Neuronal stem cell (in vitro differentiated cells): ENCODE results near the gene ADAM8.
A peak's percentile ranks its signal among the peaks of the same experiment; 100 is the strongest.

Experiments used
- DNase-seq: peaks from one replicate; pipeline ENCODE4 v3.0.0-alpha.2; 2013; ENCODE audit warnings: low spot score
- H2AFZ ChIP-seq: one replicate; pipeline ENCODE4 v1.6.1; 2013; ENCODE audit warnings: mild to moderate bottlenecking, low read length, inconsistent platforms
- H2AK5ac ChIP-seq: 2 replicates; pipeline ENCODE4 v1.6.1; 2013; ENCODE audit warnings: low read depth, mild to moderate bottlenecking, inconsistent platforms, low read length, moderate library complexity, mixed read lengths
- H2BK120ac ChIP-seq: 2 replicates; pipeline ENCODE4 v1.6.1; 2013; ENCODE audit warnings: low read depth, mild to moderate bottlenecking, inconsistent platforms, low read length, moderate library complexity, mixed read lengths
- H2BK12ac ChIP-seq: one replicate; pipeline ENCODE4 v1.6.1; 2013; ENCODE audit warnings: low read length, inconsistent platforms
- H2BK15ac ChIP-seq: 2 replicates; pipeline ENCODE4 v1.6.1; 2013; ENCODE audit warnings: mild to moderate bottlenecking, low read length, inconsistent platforms, mixed read lengths
- H2BK5ac ChIP-seq: one replicate; pipeline ENCODE4 v1.6.1; 2013; ENCODE audit warnings: inconsistent platforms, mild to moderate bottlenecking, low read length, moderate library complexity
- H3K14ac ChIP-seq: one replicate; pipeline ENCODE4 v1.6.1; 2013; ENCODE audit warnings: low read length, inconsistent platforms
- H3K18ac ChIP-seq: 2 replicates; pipeline ENCODE4 v1.6.1; 2013; ENCODE audit warnings: low read length, inconsistent platforms
- H3K23ac ChIP-seq: 2 replicates; pipeline ENCODE4 v1.6.1; 2013; ENCODE audit warnings: low read depth, mild to moderate bottlenecking, mixed read lengths, low read length, inconsistent platforms; ENCODE audit not compliant: poor library complexity
- H3K27ac ChIP-seq: replicated peaks from 3 replicates; pipeline ENCODE4 v1.5.1; 2013; ENCODE audit warnings: low read length, inconsistent platforms
- H3K27me3 ChIP-seq, 3 experiments: 2 replicates each; pipeline ENCODE4 v1.6.1; 2013; ENCODE audit warnings: low read length in 3 of 3, mild to moderate bottlenecking in 2 of 3, inconsistent platforms in 1 of 3, low read depth in 1 of 3, mixed read lengths in 1 of 3, moderate library complexity in 1 of 3; ENCODE audit not compliant: control insufficient read depth in 3 of 3, insufficient read depth in 3 of 3
- H3K36me3 ChIP-seq, 2 donors: replicated peaks in 1 of 2; 2 replicates each; pipeline ENCODE4 v1.6.1; 2013; ENCODE audit warnings: low read length in 2 of 2; ENCODE audit not compliant: control insufficient read depth in 2 of 2, insufficient read depth in 2 of 2
- H3K4ac ChIP-seq: 2 replicates; pipeline ENCODE4 v1.6.1; 2013; ENCODE audit warnings: inconsistent platforms, mild to moderate bottlenecking, low read length, moderate library complexity
- H3K4me1 ChIP-seq, 2 donors: 1 replicate in 1 of 2; 2 replicates in 1 of 2; pipeline ENCODE4 v1.6.1; 2013; ENCODE audit warnings: low read length in 2 of 2, low read depth in 1 of 2; ENCODE audit not compliant: control insufficient read depth in 2 of 2, insufficient read depth in 1 of 2
- H3K4me2 ChIP-seq: one replicate; pipeline ENCODE4 v1.6.1; 2013; ENCODE audit warnings: mild to moderate bottlenecking, low read length, inconsistent platforms; ENCODE audit not compliant: insufficient read depth, poor library complexity, severe bottlenecking
- H3K4me3 ChIP-seq, 2 donors: 2 replicates each; pipeline ENCODE4 v1.5.1; 2013; ENCODE audit warnings: low read length in 2 of 2, mild to moderate bottlenecking in 2 of 2, inconsistent platforms in 1 of 2, moderate library complexity in 1 of 2
- H3K79me1 ChIP-seq: one replicate; pipeline ENCODE4 v1.6.1; 2013; ENCODE audit warnings: low read depth, mild to moderate bottlenecking, inconsistent platforms, low read length, moderate library complexity
- H3K9ac ChIP-seq: one replicate; pipeline ENCODE4 v1.6.1; 2013; ENCODE audit warnings: mild to moderate bottlenecking, low read depth, low read length, inconsistent platforms; ENCODE audit not compliant: poor library complexity
- H3K9me3 ChIP-seq, 2 donors: replicated peaks in 1 of 2; 2 replicates each; pipeline versions ENCODE3 to v1.6.1; 2013; ENCODE audit warnings: low read length in 2 of 2, mild to moderate bottlenecking in 2 of 2, inconsistent platforms in 1 of 2, low read depth in 1 of 2, mixed read lengths in 1 of 2, moderate library complexity in 1 of 2; ENCODE audit not compliant: control insufficient read depth in 2 of 2, insufficient read depth in 1 of 2
- H4K8ac ChIP-seq: one replicate; pipeline ENCODE4 v1.6.1; 2013; ENCODE audit warnings: low read depth, mild to moderate bottlenecking, inconsistent platforms, low read length, moderate library complexity
- H4K91ac ChIP-seq: one replicate; pipeline ENCODE4 v1.6.1; 2013; ENCODE audit warnings: low read length, low read depth, mild to moderate bottlenecking, inconsistent platforms; ENCODE audit not compliant: poor library complexity
- WGBS, 2 donors: extraction: QIAGEN DNeasy Blood & Tissue Kit; methylation state at CpG; one replicate each; pipeline ENCODE4 v1.1.7; 2013; ENCODE audit warnings: missing lambda C conversion rate in 2 of 2, mixed read lengths in 1 of 2; ENCODE audit not compliant: insufficient read length in 2 of 2, insufficient replicate concordance in 1 of 2; ENCODE audit errors: extremely low coverage in 2 of 2; 5-methylcytosine and 5-hydroxymethylcytosine counted together

ADAM8 gene

GRCh38 chr10:133277993-133278576 lies 1.4 kb upstream of the ADAM8 start:
- Histone ChIP-seq H3K79me1 (peaks cover 1% of the 10 kb centered on the region), H3K4me1 (peaks cover 8 to 15% of the 10 kb centered on the region in 2 donors), H2AK5ac (no peak overlapping the region), H4K91ac (no peak overlapping the region), H4K8ac (no peak overlapping the region), H2BK12ac (no peak overlapping the region), H2BK15ac (no peak overlapping the region), H3K36me3 (peaks cover 20 to 40% of the 10 kb centered on the region in 2 donors), H3K4me3 (no peak overlapping the region), H3K9ac (no peak overlapping the region), H3K23ac (no peak overlapping the region), H3K4me2 (no peak overlapping the region), H3K9me3 (peaks cover 0 to 2% of the 10 kb centered on the region in 2 donors), H2BK5ac (no peak overlapping the region), H3K27me3 (peaks cover 0 to 13% (median 6%) of the 10 kb centered on the region in 3 experiments), H2AFZ (no peak overlapping the region), H3K27ac (no peak overlapping the region), H3K14ac (no peak overlapping the region), H3K4ac (no peak overlapping the region), H2BK120ac (no peak overlapping the region), H3K18ac (no peak overlapping the region)
- no peak for DNase-seq
- WGBS, 2 donors: no CpG with 5 or more reads among the region's 12 CpGs

- Histone ChIP-seq H4K91ac (no peak overlapping the region), H2BK12ac (no peak overlapping the region), H4K8ac (no peak overlapping the region), H3K9me3 (peaks cover 0 to 2% of the 10 kb centered on the region in 2 donors), H3K9ac (no peak overlapping the region), H3K4me2 (no peak overlapping the region), H3K14ac (no peak overlapping the region), H3K4me3 (no peak overlapping the region), H2BK120ac (no peak overlapping the region), H2BK15ac (no peak overlapping the region), H3K23ac (peak overlapping the region; percentile 73), H3K4me1 (peaks cover 8 to 15% of the 10 kb centered on the region in 2 donors), H3K4ac (no peak overlapping the region), H3K27ac (no peak overlapping the region), H2AFZ (no peak overlapping the region), H3K27me3 (peaks cover 0 to 13% (median 6%) of the 10 kb centered on the region in 3 experiments), H3K36me3 (peaks cover 14 to 33% of the 10 kb centered on the region in 2 donors), H2AK5ac (no peak overlapping the region), H3K79me1 (peaks cover 1% of the 10 kb centered on the region), H3K18ac (peak overlapping the region; percentile 64), H2BK5ac (peak overlapping the region; percentile 39)
- DNase-seq: no peak
- no CpG with 5 or more reads among the region's 25 CpGs for WGBS, 2 donors
Measured at GRCh38 chr10:133277277-133277992, 767 bp upstream of the ADAM8 start.

DNA sequence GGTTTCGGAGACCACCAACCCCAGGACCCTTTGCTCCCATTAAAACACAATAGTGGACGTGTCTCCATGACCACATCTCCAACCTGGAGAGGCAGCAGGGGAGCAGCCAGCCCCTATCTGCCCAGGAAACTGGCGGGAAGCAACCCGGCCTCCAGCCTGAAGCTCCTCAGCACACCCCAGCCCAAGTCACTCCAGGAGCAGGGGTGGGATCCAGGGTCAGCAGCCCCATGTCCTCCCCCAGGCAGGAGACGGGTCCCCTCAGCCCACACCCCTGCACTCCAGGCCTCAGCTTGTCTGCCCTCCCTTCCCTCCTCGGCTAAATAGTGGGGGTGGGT lies 601 bp downstream of the ADAM8 start:
- WGBS, 2 donors: no CpG with 5 or more reads among the region's 6 CpGs

DNA sequence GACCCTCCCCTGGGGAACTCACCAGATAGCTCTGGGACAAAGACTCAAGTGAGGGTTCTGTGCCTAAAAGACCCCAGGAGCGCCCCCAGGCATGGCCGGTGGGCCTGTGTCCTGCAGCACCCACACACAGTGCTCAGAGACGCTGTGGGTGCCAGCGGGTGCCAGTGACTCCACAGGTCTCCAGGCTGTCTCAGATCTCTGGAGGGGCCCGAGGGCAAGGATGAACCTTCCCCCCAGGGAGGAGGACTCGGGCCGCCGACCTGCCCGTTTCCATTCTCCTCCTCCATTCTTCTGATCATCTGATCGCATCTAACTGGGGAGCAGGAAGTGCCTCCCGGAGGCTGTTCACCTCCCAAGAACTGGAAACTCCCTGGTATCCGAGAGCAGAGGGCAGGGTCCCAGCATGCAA lies 980 bp downstream of the ADAM8 start:
- no peak overlapping the region for H3K23ac ChIP-seq
- no CpG with 5 or more reads among the region's 12 CpGs for WGBS, 2 donors

More for the DNA sequence above, 601 bp downstream of the ADAM8 start:
- H3K4me2 ChIP-seq: peak overlapping the region; percentile 69
- H2BK120ac ChIP-seq: peak overlapping the region; percentile 61
- H2BK15ac ChIP-seq: peak overlapping the region; percentile 81
- no peak overlapping the region for H2BK12ac ChIP-seq
- H3K18ac ChIP-seq: peak overlapping the region; percentile 64
- H2BK5ac ChIP-seq: peak overlapping the region; percentile 87
- H2AK5ac ChIP-seq: peak overlapping the region; percentile 81
- H4K8ac ChIP-seq: no peak overlapping the region
- peak overlapping the region; percentile 55 for H3K23ac ChIP-seq
- no peak overlapping the region for H3K4ac ChIP-seq
- no peak overlapping the region for H3K4me3 ChIP-seq
- no peak overlapping the region for H3K14ac ChIP-seq
- H3K4me1 ChIP-seq: peaks cover 8 to 15% of the 10 kb centered on the region in 2 donors
- no peak overlapping the region for H3K27ac ChIP-seq
- H3K27me3 ChIP-seq: peaks cover 0 to 13% (median 6%) of the 10 kb centered on the region in 3 experiments
- DNase-seq: no peak
- H3K9me3 ChIP-seq: peaks cover 0 to 2% of the 10 kb centered on the region in 2 donors
- peaks cover 7 to 20% of the 10 kb centered on the region in 2 donors for H3K36me3 ChIP-seq
- H3K79me1 ChIP-seq: peaks cover 3% of the 10 kb centered on the region
- H3K9ac ChIP-seq: no peak overlapping the region
- no peak overlapping the region for H2AFZ ChIP-seq
- no peak overlapping the region for H4K91ac ChIP-seq

More for the DNA sequence above, 980 bp downstream of the ADAM8 start:
- Histone ChIP-seq H3K36me3 (peaks cover 7 to 19% of the 10 kb centered on the region in 2 donors), H3K79me1 (peaks cover 3% of the 10 kb centered on the region), H2BK15ac (no peak overlapping the region), H2AK5ac (no peak overlapping the region), H4K91ac (no peak overlapping the region), H3K4me3 (no peak overlapping the region), H3K9ac (no peak overlapping the region), H2AFZ (peak overlapping the region; percentile 72), H2BK120ac (peak overlapping the region; percentile 61), H3K18ac (peak overlapping the region; percentile 64), H3K27ac (no peak overlapping the region), H3K14ac (peak overlapping the region; percentile 82), H3K4ac (no peak overlapping the region), H3K9me3 (peaks cover 0 to 2% of the 10 kb centered on the region in 2 donors), H2BK5ac (peak overlapping the region; percentile 87), H3K4me2 (no peak overlapping the region), H4K8ac (no peak overlapping the region), H3K4me1 (peaks cover 8 to 15% of the 10 kb centered on the region in 2 donors), H2BK12ac (no peak overlapping the region), H3K27me3 (peaks cover 0 to 13% (median 6%) of the 10 kb centered on the region in 3 experiments)
- no peak for DNase-seq
